MM.1S (cell line): Measurements from ENCODE around the gene DHX38.

Experiments used
- DNase-seq: peaks from one replicate; pipeline ENCODE4 v3.0.0-alpha.2; 2015
- H2AFZ ChIP-seq: fragments of 300-600 bp; sonication (generic); 2 replicates; pipeline ENCODE4 v1.6.0; 2016; ENCODE audit warnings: antibody characterized with exemption, low read length
- H3F3A ChIP-seq: fragments of 300-600 bp; sonication (generic); 2 replicates; pipeline ENCODE4 v1.6.1; 2016; ENCODE audit warnings: mild to moderate bottlenecking, antibody characterized with exemption, low read length, moderate library complexity, mixed read lengths; ENCODE audit not compliant: insufficient read depth
- H3K27ac ChIP-seq: fragments of 300-600 bp; sonication (generic); 2 replicates; pipeline ENCODE4 v1.5.1; 2016; ENCODE audit warnings: mild to moderate bottlenecking, low read length
- H3K27me3 ChIP-seq: fragments of 300-600 bp; sonication (generic); replicated peaks from 2 replicates; pipeline ENCODE4 v1.6.0; 2016; ENCODE audit warnings: low read length; ENCODE audit not compliant: insufficient read depth
- H3K36me3 ChIP-seq: fragments of 300-600 bp; sonication (generic); replicated peaks from 2 replicates; pipeline ENCODE4 v1.6.1; 2016; ENCODE audit warnings: mild to moderate bottlenecking, low read length, mixed read lengths; ENCODE audit not compliant: insufficient read depth
- H3K4me1 ChIP-seq: fragments of 300-600 bp; sonication (generic); 2 replicates; pipeline ENCODE4 v1.6.1; 2016; ENCODE audit warnings: low read length, mixed read lengths
- H3K4me2 ChIP-seq: fragments of 300-600 bp; sonication (generic); 2 replicates; pipeline ENCODE4 v1.6.0; 2016; ENCODE audit warnings: low read depth, low read length
- H3K4me3 ChIP-seq: fragments of 300-600 bp; sonication (generic); 2 replicates; pipeline ENCODE4 v1.5.1; 2016; ENCODE audit warnings: low read length, mixed read lengths
- H3K79me2 ChIP-seq: fragments of 300-600 bp; sonication (generic); 2 replicates; pipeline ENCODE4 v1.6.1; 2016; ENCODE audit warnings: mixed run types, low read length, mixed read lengths
- H3K9ac ChIP-seq: fragments of 300-600 bp; sonication (generic); 2 replicates; pipeline ENCODE4 v1.6.1; 2016; ENCODE audit warnings: low read length, mixed read lengths
- H3K9me2 ChIP-seq: fragments of 300-600 bp; sonication (generic); replicated peaks from 2 replicates; pipeline ENCODE4 v1.6.1; 2016; ENCODE audit warnings: mild to moderate bottlenecking, low read length, mixed read lengths; ENCODE audit not compliant: insufficient read depth
- H3K9me3 ChIP-seq: fragments of 300-600 bp; sonication (generic); replicated peaks from 2 replicates; pipeline ENCODE4 v1.6.1; 2016; ENCODE audit warnings: mild to moderate bottlenecking, low read length, mixed read lengths; ENCODE audit not compliant: insufficient read depth
- H4K20me1 ChIP-seq: fragments of 300-600 bp; sonication (generic); 2 replicates; pipeline ENCODE4 v1.6.1; 2016; ENCODE audit warnings: mild to moderate bottlenecking, low read length, moderate library complexity, mixed read lengths; ENCODE audit not compliant: insufficient read depth
- CTCF ChIP-seq: fragments of 300-600 bp; sonication (generic); IDR thresholded peaks from 2 replicates; pipeline ENCODE4 v1.5.1; 2016; ENCODE audit warnings: antibody characterized with exemption, low read length, mixed read lengths
- EZH2 ChIP-seq: fragments of 300-600 bp; sonication (generic); optimal IDR thresholded peaks from 2 replicates; pipeline ENCODE3; 2017; ENCODE audit warnings: low read depth, mild to moderate bottlenecking, antibody characterized with exemption, low read length, mixed read lengths
- EZH2phosphoT487 ChIP-seq: fragments of 300-600 bp; sonication (generic); IDR thresholded peaks from 2 replicates; pipeline ENCODE4 v1.6.1; 2018; ENCODE audit warnings: antibody characterized with exemption, low read length

The DHX38 gene

GRCh38 chr16:72105978-72106377, 12.3 kb downstream of the DHX38 start:
- Histone ChIP-seq H3K36me3 (peaks cover 10% of the 10 kb centered on the region), H3K9me2 (no peaks in the 10 kb centered on the region), H3K9me3 (no peaks in the 10 kb centered on the region), H2AFZ (no peak overlapping the region), H3K27ac (no peak overlapping the region), H3K27me3 (no peaks in the 10 kb centered on the region), H3K79me2 (no peaks in the 10 kb centered on the region), H4K20me1 (no peaks in the 10 kb centered on the region), H3K4me2 (no peak overlapping the region), H3K4me3 (no peak overlapping the region), H3K9ac (no peak overlapping the region), H3K4me1 (no peaks in the 10 kb centered on the region), H3F3A (no peaks in the 10 kb centered on the region)
- no peak for DNase-seq
- TF ChIP-seq EZH2phosphoT487 (no peak), CTCF (no peak), EZH2 (no peak)

DNA sequence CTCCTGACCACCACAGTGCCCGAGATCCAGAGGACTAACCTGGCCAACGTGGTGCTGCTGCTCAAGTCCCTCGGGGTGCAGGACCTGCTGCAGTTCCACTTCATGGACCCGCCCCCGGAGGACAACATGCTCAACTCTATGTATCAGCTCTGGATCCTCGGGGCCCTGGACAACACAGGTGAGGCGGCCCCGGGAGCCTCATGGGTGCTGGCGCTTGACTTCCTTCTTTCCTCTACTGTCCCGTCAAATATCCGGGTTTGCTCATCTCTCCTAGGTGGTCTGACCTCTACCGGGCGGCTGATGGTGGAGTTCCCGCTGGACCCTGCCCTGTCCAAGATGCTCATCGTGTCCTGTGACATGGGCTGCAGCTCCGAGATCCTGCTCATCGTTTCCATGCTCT, 13.7 kb downstream of the DHX38 start:
- no peak for TF ChIP-seq EZH2
- no peak for TF ChIP-seq EZH2phosphoT487
- no peak for TF ChIP-seq CTCF
- H3K27ac ChIP-seq: no peak overlapping the region
- no peak overlapping the region for H2AFZ ChIP-seq
- no peak overlapping the region for H3K9ac ChIP-seq
- no peak overlapping the region for H3K4me2 ChIP-seq
- H3K4me1 ChIP-seq: no peaks in the 10 kb centered on the region
- H3K36me3 ChIP-seq: peaks cover 5% of the 10 kb centered on the region
- no peaks in the 10 kb centered on the region for H3K9me2 ChIP-seq
- no peaks in the 10 kb centered on the region for H3F3A ChIP-seq
- no peak overlapping the region for H3K4me3 ChIP-seq
- H3K79me2 ChIP-seq: no peaks in the 10 kb centered on the region
- DNase-seq: no peak
- H3K9me3 ChIP-seq: no peaks in the 10 kb centered on the region
- no peaks in the 10 kb centered on the region for H3K27me3 ChIP-seq
- no peaks in the 10 kb centered on the region for H4K20me1 ChIP-seq

GRCh38 chr16:72108353-72109102, 14.9 kb downstream of the DHX38 start:
- Histone ChIP-seq H2AFZ (no peak overlapping the region), H3K4me3 (no peak overlapping the region), H3K27ac (no peak overlapping the region), H3F3A (no peaks in the 10 kb centered on the region), H3K4me1 (no peaks in the 10 kb centered on the region), H3K4me2 (no peak overlapping the region), H3K9me2 (no peaks in the 10 kb centered on the region), H3K27me3 (no peaks in the 10 kb centered on the region), H3K9me3 (no peaks in the 10 kb centered on the region), H4K20me1 (no peaks in the 10 kb centered on the region), H3K79me2 (no peaks in the 10 kb centered on the region), H3K36me3 (peaks cover 5% of the 10 kb centered on the region), H3K9ac (no peak overlapping the region)
- TF ChIP-seq CTCF: no peak
- no peak for DNase-seq
